ENCODE measurements around the gene SHMT1. TPM values are rescaled to one million over a fixed set of nuclear protein-coding genes. Genes with fewer than 3 reads are reported as not detected.
"Not testable (repeated sequence)": the region's sequence is repeated elsewhere in the genome, so short reads cannot be mapped to it uniquely, and the experiment has no call there.

Gene SHMT1
- total RNA-seq (10 to 100 TPM in 8 of 9 donors, 1 to 10 TPM in 1; 8.9 to 43.8 (median 19.6) TPM), polyA plus RNA-seq (10 to 100 TPM in 2 of 3 donors, 1 to 10 TPM in 1; 6.8 to 13.2 (median 10.1) TPM)
- long read RNA-seq, donor 1, partial matches to known transcripts = 0 of 1 reads
- long read RNA-seq, donor 1, other reads (novel, unspliced or antisense) = 0 of 1 reads
- long read RNA-seq, donor 2, partial matches to known transcripts = 0 of 2 reads
- long read RNA-seq, donor 2, other reads (novel, unspliced or antisense) = 0 of 2 reads
- long read RNA-seq, donor 3, partial matches to known transcripts = 0 of 3 reads
- long read RNA-seq, donor 3, other reads (novel, unspliced or antisense) = 0 of 3 reads
- long read RNA-seq, donor 4, transcript SHMT1-201 (12 exons, 2,464 nt) = major isoform, 24 of 26 reads
- long read RNA-seq, donor 4, partial matches to known transcripts = 0 of 26 reads
- long read RNA-seq, donor 4, other reads (novel, unspliced or antisense) = 1 of 26 reads
- long read RNA-seq, donor 5, transcript SHMT1-201 (12 exons, 2,464 nt) = major isoform, 12 of 28 reads
- long read RNA-seq, donor 5, partial matches to known transcripts = 1 of 28 reads
- long read RNA-seq, donor 5, other reads (novel, unspliced or antisense) = 11 of 28 reads
- long read RNA-seq, donor 6, transcript SHMT1-201 (12 exons, 2,464 nt) = major isoform, 5 of 11 reads
- long read RNA-seq, donor 6, partial matches to known transcripts = 2 of 11 reads
- long read RNA-seq, donor 6, other reads (novel, unspliced or antisense) = 3 of 11 reads
- long read RNA-seq, donor 7, partial matches to known transcripts = 0 of 1 reads
- long read RNA-seq, donor 7, other reads (novel, unspliced or antisense) = 0 of 1 reads
- long read RNA-seq, donor 8, partial matches to known transcripts = 0 of 3 reads
- long read RNA-seq, donor 8, other reads (novel, unspliced or antisense) = 0 of 3 reads
- long read RNA-seq, donor 9 = 0 reads
- long read RNA-seq, donor 10, partial matches to known transcripts = 0 of 2 reads
- long read RNA-seq, donor 10, other reads (novel, unspliced or antisense) = 0 of 2 reads

GRCh38 chr17:18363101-18364049 lies at the start of gene SHMT1:
Gene SHMT1, minus strand, starts transcription at chr17:18363550. Its CDS starts 7,569 bp downstream, at chr17:18355981.
- TF ChIP-seq CTCF (IDR thresholded peaks at IDR 0.05) = no peak
- peak in 1 of 2 donors; percentile 62 for TF ChIP-seq POLR2A (IDR thresholded peaks at IDR 0.05)
- Histone ChIP-seq H3K4me1 (replicated peaks in 1 of 2) (peaks cover 5 to 9% of the 10 kb centered on the region in 2 donors), H3K9me3 (replicated peaks in 1 of 3) (no peaks in the 10 kb centered on the region), H3K27ac (peak within 1 kb of the TSS in 4 of 5 donors; percentile 4 to 66 (median 31)), H3K27me3 (no peaks in the 10 kb centered on the region), H3K36me3 (replicated peaks in 1 of 2) (no peaks in the 10 kb centered on the region), H3K4me3 (peak within 1 kb of the TSS; percentile 22 to 79 (median 68))
- WGBS, 4 donors = 0 to 2% (median 1%) methylated on average over 9 to 76 of the region's 76 CpGs
- peak; percentile 92 to 97 (median 93) for DNase-seq
- intact Hi-C loops (cut with DNase I) = no loop called here

- H3K36me3 ChIP-seq (replicated peaks in 1 of 2); intact Hi-C loops (cut with DNase I); H3K9me3 ChIP-seq (replicated peaks in 1 of 3); H3K27ac ChIP-seq; H3K27me3 ChIP-seq; H3K4me1 ChIP-seq (replicated peaks in 1 of 2); DNase-seq: not testable (repeated sequence)
- WGBS, 4 donors = no CpG with 5 or more reads among the region's 32 CpGs
- peak overlapping the region in 1 of 4 donors; percentile 31 for H3K4me3 ChIP-seq
Observed at GRCh38 chr17:18412001-18412538, 48.7 kb upstream of the SHMT1 start.

- H3K9me3 ChIP-seq (replicated peaks in 1 of 3); H3K27ac ChIP-seq; intact Hi-C loops (cut with DNase I); H3K36me3 ChIP-seq (replicated peaks in 1 of 2); H3K27me3 ChIP-seq; H3K4me1 ChIP-seq (replicated peaks in 1 of 2); DNase-seq: not testable (repeated sequence)
- WGBS, 4 donors = 0 to 2% (median 1%) methylated on average over 16 to 25 of the region's 25 CpGs
- H3K4me3 ChIP-seq = peak overlapping the region in 2 of 4 donors; percentile 26 to 31
Observed at GRCh38 chr17:18411377-18411864, 48.1 kb upstream of the SHMT1 start.

GRCh38 chr17:18410736-18411135 lies 47.4 kb upstream of the SHMT1 start:
- intact Hi-C loops (cut with DNase I); H3K27me3 ChIP-seq; H3K36me3 ChIP-seq (replicated peaks in 1 of 2); H3K4me1 ChIP-seq (replicated peaks in 1 of 2); H3K9me3 ChIP-seq (replicated peaks in 1 of 3); H3K27ac ChIP-seq; DNase-seq: not testable (repeated sequence)
- peak overlapping the region in 1 of 4 donors; percentile 11 for H3K4me3 ChIP-seq
- WGBS, 4 donors = 4 to 15% (median 12%) methylated on average over 8 to 11 of the region's 11 CpGs

DNA sequence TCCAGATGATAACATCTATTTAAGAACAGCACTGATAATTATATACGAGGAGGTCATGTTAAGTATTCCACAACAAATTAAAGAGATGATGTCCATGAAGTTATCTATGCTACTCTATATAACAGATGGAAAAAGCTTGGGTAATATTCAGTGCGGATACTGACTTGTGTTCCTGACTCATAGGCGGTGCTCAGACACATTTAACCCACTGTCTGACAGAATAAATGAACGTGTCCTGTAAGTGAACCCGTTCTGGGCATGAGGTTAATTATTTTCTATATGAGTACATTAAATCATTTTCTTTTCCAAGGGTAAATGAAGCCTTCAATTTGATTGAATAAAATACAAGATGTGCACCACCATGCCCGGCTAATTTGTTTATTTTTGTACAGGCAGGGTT lies 46.0 kb upstream of the SHMT1 start:
- DNase-seq; H3K9me3 ChIP-seq (replicated peaks in 1 of 3); H3K27me3 ChIP-seq; intact Hi-C loops (cut with DNase I); H3K36me3 ChIP-seq (replicated peaks in 1 of 2); H3K27ac ChIP-seq; H3K4me3 ChIP-seq; H3K4me1 ChIP-seq (replicated peaks in 1 of 2): not testable (repeated sequence)
- 42 to 57% (median 45%) methylated on average over 6 of the region's 6 CpGs for WGBS, 4 donors

DNA sequence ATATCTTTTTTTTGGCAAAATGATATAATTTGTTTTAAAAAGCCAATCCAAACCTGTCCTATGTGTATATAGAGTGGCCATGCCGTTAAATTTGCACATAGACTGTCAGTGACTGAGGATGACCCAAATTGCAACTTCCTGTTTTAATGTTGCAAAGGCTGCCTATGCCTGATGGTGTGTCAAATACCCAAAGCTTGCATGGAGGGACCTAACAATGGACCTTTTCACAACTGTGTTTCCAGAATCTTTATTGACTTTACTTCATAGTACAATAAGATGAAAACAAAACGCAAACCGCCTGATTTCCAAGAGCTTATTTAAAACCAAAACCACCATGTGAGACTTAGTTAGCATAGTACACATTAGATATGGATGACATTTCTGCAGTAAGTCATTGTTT lies 45.6 kb upstream of the SHMT1 start:
- H3K36me3 ChIP-seq (replicated peaks in 1 of 2); H3K9me3 ChIP-seq (replicated peaks in 1 of 3); H3K27me3 ChIP-seq; H3K4me3 ChIP-seq; DNase-seq; H3K4me1 ChIP-seq (replicated peaks in 1 of 2); intact Hi-C loops (cut with DNase I); H3K27ac ChIP-seq: not testable (repeated sequence)
- WGBS, 4 donors = 49 to 73% (median 60%) methylated on average over 3 of the region's 3 CpGs

DNA sequence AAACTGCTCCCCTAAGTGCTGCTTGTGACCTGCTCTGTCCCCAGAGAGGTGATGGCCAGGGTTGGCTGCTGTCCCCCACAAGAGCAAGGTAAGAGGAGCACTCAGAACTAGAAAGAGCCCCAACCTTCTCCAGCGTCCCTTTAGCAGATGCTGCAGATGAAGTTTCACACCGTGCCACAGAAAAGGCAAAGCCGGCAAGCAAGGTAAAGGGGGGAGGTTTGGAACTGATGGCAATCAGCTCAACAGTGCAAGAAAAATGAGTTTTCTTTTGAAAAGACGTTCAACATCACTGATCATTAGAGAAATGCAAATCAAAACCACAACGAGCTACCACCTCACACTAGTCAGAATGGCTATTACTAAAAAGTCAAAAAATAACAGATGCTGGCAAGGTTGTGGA lies 40.3 kb upstream of the SHMT1 start:
- H3K36me3 ChIP-seq (replicated peaks in 1 of 2); H3K27ac ChIP-seq; DNase-seq; H3K4me1 ChIP-seq (replicated peaks in 1 of 2); H3K9me3 ChIP-seq (replicated peaks in 1 of 3); intact Hi-C loops (cut with DNase I); H3K27me3 ChIP-seq; H3K4me3 ChIP-seq: not testable (repeated sequence)
- WGBS, 4 donors = 67 to 80% methylated on average over 1 to 3 of the region's 5 CpGs; no CpG with 5 or more reads in 2 of the 4 donors

GRCh38 chr17:18403166-18403565 lies 39.8 kb upstream of the SHMT1 start:
- H3K27ac ChIP-seq; intact Hi-C loops (cut with DNase I); H3K9me3 ChIP-seq (replicated peaks in 1 of 3); H3K27me3 ChIP-seq; H3K4me1 ChIP-seq (replicated peaks in 1 of 2); H3K36me3 ChIP-seq (replicated peaks in 1 of 2); H3K4me3 ChIP-seq: not testable (repeated sequence)
- DNase-seq = peak in 1 of 7 donors; percentile 30
- 22 to 40% (median 24%) methylated on average over 4 to 5 of the region's 5 CpGs; no CpG with 5 or more reads in 1 of the 4 donors for WGBS, 4 donors

Data from adrenal gland (tissue), 19 donors.